Measurements from ENCODE around the gene ETNK1. TPM values are rescaled to one million over a fixed set of nuclear protein-coding genes. Genes with fewer than 3 reads are reported as not detected.
A peak's percentile ranks its signal among the peaks of the same experiment; 100 is the strongest.

The ETNK1 gene
- total and polyA plus RNA-seq, 3 donors from 2014 or later = 61.3 to 81.4 (median 66.7) TPM

DNA sequence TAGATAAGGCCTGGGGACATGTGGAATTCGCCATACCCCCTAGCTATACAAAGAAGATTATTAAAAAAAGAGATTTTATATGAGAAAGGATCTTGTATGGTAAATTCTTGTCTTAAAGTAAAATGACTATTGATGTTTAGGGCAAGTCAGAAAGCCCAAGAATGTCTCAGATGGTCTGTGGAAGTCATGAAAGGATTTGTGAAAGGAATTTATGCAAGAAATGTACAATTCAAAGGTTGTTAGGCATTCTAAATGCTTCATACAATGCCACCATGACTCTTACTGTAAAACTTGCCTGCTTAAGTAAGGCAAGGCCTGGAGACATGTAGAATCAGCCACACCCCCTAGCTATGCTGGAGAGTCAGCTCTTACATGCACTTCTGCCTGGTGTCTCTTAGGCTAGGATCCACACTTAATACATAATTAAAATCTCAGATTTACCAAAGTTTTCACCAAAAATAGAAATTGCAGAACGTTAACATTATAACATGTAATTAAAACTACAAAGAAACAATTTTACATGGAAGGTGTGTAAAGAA, 8.9 kb upstream of the ETNK1 start:
- intact Hi-C loops (cut with DNase I; ENCODE audit: low total_unique reads) = no loop called here
- H3K27me3 ChIP-seq = no peaks in the 10 kb centered on the region
- no peaks in the 10 kb centered on the region for H3K36me3 ChIP-seq (ENCODE audit: low read depth, missing control alignments)
- H3K4me3 ChIP-seq = no peak overlapping the region
- H3K9me3 ChIP-seq = no peaks in the 10 kb centered on the region
- TF ChIP-seq, protein P1, sequence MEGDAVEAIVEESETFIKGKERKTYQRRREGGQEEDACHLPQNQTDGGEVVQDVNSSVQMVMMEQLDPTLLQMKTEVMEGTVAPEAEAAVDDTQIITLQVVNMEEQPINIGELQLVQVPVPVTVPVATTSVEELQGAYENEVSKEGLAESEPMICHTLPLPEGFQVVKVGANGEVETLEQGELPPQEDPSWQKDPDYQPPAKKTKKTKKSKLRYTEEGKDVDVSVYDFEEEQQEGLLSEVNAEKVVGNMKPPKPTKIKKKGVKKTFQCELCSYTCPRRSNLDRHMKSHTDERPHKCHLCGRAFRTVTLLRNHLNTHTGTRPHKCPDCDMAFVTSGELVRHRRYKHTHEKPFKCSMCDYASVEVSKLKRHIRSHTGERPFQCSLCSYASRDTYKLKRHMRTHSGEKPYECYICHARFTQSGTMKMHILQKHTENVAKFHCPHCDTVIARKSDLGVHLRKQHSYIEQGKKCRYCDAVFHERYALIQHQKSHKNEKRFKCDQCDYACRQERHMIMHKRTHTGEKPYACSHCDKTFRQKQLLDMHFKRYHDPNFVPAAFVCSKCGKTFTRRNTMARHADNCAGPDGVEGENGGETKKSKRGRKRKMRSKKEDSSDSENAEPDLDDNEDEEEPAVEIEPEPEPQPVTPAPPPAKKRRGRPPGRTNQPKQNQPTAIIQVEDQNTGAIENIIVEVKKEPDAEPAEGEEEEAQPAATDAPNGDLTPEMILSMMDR (IDR thresholded peaks at IDR 0.05) = no peak
- TF ChIP-seq POLR2A (IDR thresholded peaks at IDR 0.05) = no peak
- DNase-seq = no peak
- no peak overlapping the region for H3K27ac ChIP-seq
- H3K4me1 ChIP-seq = no peaks in the 10 kb centered on the region
- 89 to 92% methylated on average over 2 of the region's 2 CpGs for WGBS, 2 donors

DNA sequence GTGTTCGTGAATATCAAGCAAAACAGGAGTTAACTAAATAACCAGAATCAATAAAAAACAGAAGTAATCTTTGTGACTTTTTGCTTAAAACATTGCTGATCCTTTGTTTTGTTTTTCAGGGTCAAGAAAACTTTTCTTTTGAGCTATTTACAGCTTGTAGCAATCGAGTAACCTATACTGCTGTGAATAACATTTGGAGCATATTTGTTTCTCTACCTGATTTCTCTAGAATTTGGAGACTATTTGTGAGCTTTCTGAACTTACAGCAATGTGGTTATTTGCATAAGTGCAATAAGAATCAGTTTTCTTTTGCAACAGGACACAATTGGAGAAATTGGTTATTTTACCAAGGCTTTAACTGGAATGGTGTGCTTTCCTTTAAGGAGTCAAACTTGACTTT, 7.3 kb upstream of the ETNK1 start:
- 93 to 96% methylated on average over 2 of the region's 2 CpGs for WGBS, 2 donors
- Histone ChIP-seq H3K4me1 (no peaks in the 10 kb centered on the region), H3K9me3 (no peaks in the 10 kb centered on the region)

DNA sequence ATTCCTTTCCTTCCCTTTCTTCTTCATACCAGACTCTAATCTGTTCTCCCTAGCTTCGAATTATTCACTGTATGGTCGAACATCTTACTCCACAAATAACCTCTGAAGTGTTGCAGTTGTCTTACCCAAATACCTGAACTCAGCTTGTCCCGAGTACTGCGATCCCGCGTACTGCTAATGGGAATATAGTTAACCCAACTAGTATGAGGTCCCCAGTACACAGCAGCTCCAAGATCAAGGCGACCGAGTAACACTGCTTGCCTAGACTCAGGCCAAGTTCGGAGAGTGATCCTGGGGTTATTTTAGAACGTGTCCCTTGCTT, 462 bp upstream of the ETNK1 start:
- no peak for DNase-seq
- intact Hi-C loops (cut with DNase I; ENCODE audit: low total_unique reads) = no loop called here
- Histone ChIP-seq H3K4me3 (peak overlapping the region; percentile 82 to 93), H3K27me3 (no peaks in the 10 kb centered on the region), H3K27ac (peak overlapping the region; percentile 96 to 99), H3K9me3 (no peaks in the 10 kb centered on the region), H3K4me1 (peaks cover 16% of the 10 kb centered on the region), H3K36me3 (ENCODE audit: low read depth, missing control alignments) (no peaks in the 10 kb centered on the region)
- 17 to 19% methylated on average over 10 of the region's 10 CpGs for WGBS, 2 donors
- TF ChIP-seq, protein P1 (IDR thresholded peaks at IDR 0.05) = no peak
- no peak for TF ChIP-seq POLR2A (IDR thresholded peaks at IDR 0.05)

More for the DNA sequence above, 7.3 kb upstream of the ETNK1 start:
- intact Hi-C loops (cut with DNase I; ENCODE audit: low total_unique reads) = no loop called here
- H3K4me3 ChIP-seq = no peak overlapping the region
- no peak for TF ChIP-seq POLR2A (IDR thresholded peaks at IDR 0.05)
- TF ChIP-seq, protein P1 (IDR thresholded peaks at IDR 0.05) = no peak
- H3K36me3 ChIP-seq (ENCODE audit: low read depth, missing control alignments) = no peaks in the 10 kb centered on the region
- H3K27me3 ChIP-seq = no peaks in the 10 kb centered on the region
- H3K27ac ChIP-seq = no peak overlapping the region
- DNase-seq = no peak

DNA sequence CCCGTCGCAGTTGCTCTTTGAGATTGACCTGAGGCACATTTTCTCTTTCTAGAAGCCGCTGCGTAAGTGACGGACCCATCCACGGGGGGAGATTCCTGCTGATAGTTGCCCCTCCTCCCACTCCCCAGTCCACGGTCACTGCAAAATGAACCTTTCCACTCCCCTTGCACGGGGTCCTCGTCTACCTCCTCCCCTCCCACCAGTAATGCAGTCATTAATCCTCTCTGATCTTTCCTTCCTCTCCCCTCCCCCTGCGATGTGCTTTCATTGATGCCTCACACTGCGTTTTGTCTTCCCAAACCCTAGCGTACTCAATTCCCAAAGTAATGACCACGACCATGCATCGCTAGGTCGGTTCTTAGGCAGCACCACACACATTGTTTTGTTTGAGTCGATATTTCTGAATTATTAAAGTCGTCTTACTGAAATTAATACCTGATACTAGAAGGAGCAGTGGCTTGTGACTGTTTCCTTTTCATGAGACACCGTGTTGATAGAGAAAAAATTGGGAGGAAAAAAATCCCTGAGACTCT, 857 bp downstream of the ETNK1 start:
- Histone ChIP-seq H3K36me3 (ENCODE audit: low read depth, missing control alignments) (no peaks in the 10 kb centered on the region), H3K27ac (peak overlapping the region; percentile 96 to 99), H3K4me1 (peaks cover 16% of the 10 kb centered on the region), H3K27me3 (no peaks in the 10 kb centered on the region), H3K4me3 (peak overlapping the region; percentile 82 to 93), H3K9me3 (no peaks in the 10 kb centered on the region)
- peak; percentile 67 for DNase-seq
- 0% methylated on average over 18 of the region's 18 CpGs for WGBS, 2 donors
- intact Hi-C loops (cut with DNase I; ENCODE audit: low total_unique reads) = no loop called here
- TF ChIP-seq POLR2A (IDR thresholded peaks at IDR 0.05) = no peak
- TF ChIP-seq, protein P1 (IDR thresholded peaks at IDR 0.05) = no peak

DNA sequence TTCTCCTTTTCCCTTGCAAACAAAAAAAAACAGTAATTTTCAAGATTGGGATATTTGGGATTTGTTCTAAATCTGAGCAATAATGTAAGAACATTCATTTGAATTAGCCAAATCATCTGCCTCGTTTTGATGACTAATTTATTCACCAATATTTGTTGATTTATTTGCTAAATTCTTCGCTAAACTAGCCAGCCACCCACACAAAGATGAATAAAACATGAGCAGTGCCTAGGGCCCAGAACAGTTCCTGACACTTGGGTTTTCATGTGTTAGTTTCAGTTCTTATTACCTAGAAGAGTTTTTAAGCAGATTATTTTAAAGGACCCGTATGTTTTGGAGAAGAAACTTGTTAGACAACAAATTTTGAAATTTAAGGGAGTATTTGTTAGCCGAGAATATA, 1.4 kb downstream of the ETNK1 start:
- H3K9me3 ChIP-seq = no peaks in the 10 kb centered on the region
- H3K4me1 ChIP-seq = peaks cover 16% of the 10 kb centered on the region
- DNase-seq = peak; percentile 51
- WGBS, 2 donors = 5 to 8% methylated on average over 4 of the region's 4 CpGs
- TF ChIP-seq, protein P1 (IDR thresholded peaks at IDR 0.05) = no peak
- no peak for TF ChIP-seq POLR2A (IDR thresholded peaks at IDR 0.05)
- intact Hi-C loops (cut with DNase I; ENCODE audit: low total_unique reads) = no loop called here
- H3K27ac ChIP-seq = peak overlapping the region; percentile 96 to 99
- H3K27me3 ChIP-seq = no peaks in the 10 kb centered on the region
- H3K4me3 ChIP-seq = peak overlapping the region; percentile 82 to 93
- no peaks in the 10 kb centered on the region for H3K36me3 ChIP-seq (ENCODE audit: low read depth, missing control alignments)
